Measurements from ENCODE around the gene FAM234A.
"Not testable (repeated sequence)": the region's sequence is repeated elsewhere in the genome, so short reads cannot be mapped to it uniquely, and the experiment has no call there.

The FAM234A gene

DNA sequence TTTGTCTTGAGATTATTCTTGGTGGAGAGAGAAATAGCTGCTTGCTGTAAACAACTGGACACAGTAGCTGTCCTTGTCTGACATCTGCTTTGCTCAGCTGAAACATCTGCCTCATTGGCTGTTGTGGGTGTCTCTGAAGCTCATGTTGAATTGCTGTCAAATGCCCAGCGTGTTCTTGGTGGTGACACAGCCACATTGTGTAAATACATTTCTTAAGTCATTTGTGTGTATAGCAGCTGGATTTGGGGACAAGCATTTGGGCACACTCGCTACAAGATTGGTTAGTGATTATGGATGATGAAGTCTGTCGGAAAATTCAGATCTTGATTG is 5.3 kb downstream of the FAM234A start:
- no peaks in the 10 kb centered on the region for H3K36me3 ChIP-seq (ENCODE audit: insufficient read depth, low read length)
- H3K27me3 ChIP-seq (ENCODE audit: control insufficient read depth in 1 of 2, insufficient read depth in 2 of 2, low read length in 2 of 2) = no peaks in the 10 kb centered on the region
- H3K4me1 ChIP-seq (ENCODE audit: insufficient read depth, low read length) = peaks cover 17% of the 10 kb centered on the region
- H3K9ac ChIP-seq (ENCODE audit: low read length) = no peak overlapping the region
- no peak overlapping the region for H3K27ac ChIP-seq (ENCODE audit: low read depth, low read length)
- H3K4me3 ChIP-seq (ENCODE audit: low read depth in 1 of 2, low read length in 2 of 2) = no peak overlapping the region
- H3K9me3 ChIP-seq (ENCODE audit: low read length) = no peaks in the 10 kb centered on the region

DNA sequence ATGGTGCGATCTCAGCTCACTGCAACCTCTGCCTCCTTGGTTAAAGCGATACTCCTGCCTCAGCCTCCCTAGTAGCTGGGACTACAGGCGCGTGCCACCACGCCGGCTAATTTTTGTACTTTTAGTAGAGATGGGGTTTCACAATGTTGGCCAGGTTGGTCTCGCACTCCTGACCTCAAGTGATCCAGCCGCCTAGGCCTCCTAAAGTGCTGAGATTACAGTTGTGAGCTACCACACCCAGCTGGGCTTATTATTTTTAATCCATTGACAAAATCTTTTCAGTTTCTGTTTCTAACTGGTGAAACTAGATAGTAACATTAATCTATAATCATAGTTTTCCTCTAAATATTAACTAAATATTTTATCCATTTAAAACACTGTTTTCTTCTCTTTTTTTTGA is 5.9 kb downstream of the FAM234A start:
- Histone ChIP-seq H3K4me1 (ENCODE audit: insufficient read depth, low read length) (peaks cover 14% of the 10 kb centered on the region), H3K9me3 (ENCODE audit: low read length) (no peaks in the 10 kb centered on the region), H3K27me3 (ENCODE audit: control insufficient read depth in 1 of 2, insufficient read depth in 2 of 2, low read length in 2 of 2) (no peaks in the 10 kb centered on the region), H3K4me3 (ENCODE audit: low read depth in 1 of 2, low read length in 2 of 2) (no peak overlapping the region), H3K27ac (ENCODE audit: low read depth, low read length) (no peak overlapping the region), H3K9ac (ENCODE audit: low read length) (no peak overlapping the region), H3K36me3 (ENCODE audit: insufficient read depth, low read length) (no peaks in the 10 kb centered on the region)

DNA sequence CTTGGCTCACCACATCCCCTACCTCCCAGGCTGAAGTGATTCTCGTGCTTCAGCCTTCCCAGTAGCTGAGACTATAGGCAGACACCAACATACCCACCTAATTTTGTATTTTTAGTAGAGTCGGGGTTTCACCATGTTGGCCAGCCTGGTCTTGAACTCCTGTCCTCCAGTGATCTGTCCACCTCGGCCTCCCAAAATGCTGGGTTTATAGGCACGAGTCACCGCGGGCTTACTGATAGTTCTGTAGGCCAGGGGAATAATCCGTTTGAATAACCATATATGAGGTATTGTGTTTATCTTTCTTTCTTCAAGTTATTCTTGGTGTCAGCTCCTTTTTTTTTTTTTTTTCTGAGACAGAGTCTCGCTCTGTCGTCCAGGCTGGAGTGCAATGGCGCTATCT is 7.7 kb downstream of the FAM234A start:
- H3K4me1 ChIP-seq (ENCODE audit: insufficient read depth, low read length) = peaks cover 12% of the 10 kb centered on the region
- no peaks in the 10 kb centered on the region for H3K9me3 ChIP-seq (ENCODE audit: low read length)
- no peak overlapping the region for H3K27ac ChIP-seq (ENCODE audit: low read depth, low read length)
- H3K27me3 ChIP-seq (ENCODE audit: control insufficient read depth in 1 of 2, insufficient read depth in 2 of 2, low read length in 2 of 2) = no peaks in the 10 kb centered on the region
- H3K9ac ChIP-seq (ENCODE audit: low read length) = no peak overlapping the region
- no peak overlapping the region for H3K4me3 ChIP-seq (ENCODE audit: low read depth in 1 of 2, low read length in 2 of 2)
- H3K36me3 ChIP-seq (ENCODE audit: insufficient read depth, low read length) = no peaks in the 10 kb centered on the region

DNA sequence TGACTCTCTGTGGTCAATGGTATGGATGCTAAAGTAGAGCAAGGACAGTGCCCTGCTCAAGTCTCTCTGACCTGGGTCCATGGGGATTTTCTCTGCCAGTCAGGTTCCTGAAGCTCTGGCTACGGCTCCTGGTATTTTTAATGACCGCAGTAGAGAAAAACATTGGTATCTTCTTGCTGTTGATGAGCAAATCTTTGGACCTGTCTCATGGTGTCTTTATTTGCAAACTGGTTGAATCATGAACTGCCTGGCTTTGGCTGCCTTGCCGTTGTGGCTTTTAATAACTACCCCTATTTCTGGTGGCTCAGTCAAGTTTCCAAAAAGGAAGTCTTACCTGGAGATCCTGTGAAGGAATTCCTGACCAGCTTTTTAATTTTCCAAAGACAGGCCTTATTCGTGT is 8.7 kb downstream of the FAM234A start:
- Histone ChIP-seq H3K27me3 (ENCODE audit: control insufficient read depth in 1 of 2, insufficient read depth in 2 of 2, low read length in 2 of 2) (no peaks in the 10 kb centered on the region), H3K36me3 (ENCODE audit: insufficient read depth, low read length) (no peaks in the 10 kb centered on the region), H3K9me3 (ENCODE audit: low read length) (no peaks in the 10 kb centered on the region), H3K4me1 (ENCODE audit: insufficient read depth, low read length) (peaks cover 12% of the 10 kb centered on the region), H3K9ac (ENCODE audit: low read length) (no peak overlapping the region), H3K4me3 (ENCODE audit: low read depth in 1 of 2, low read length in 2 of 2) (no peak overlapping the region), H3K27ac (ENCODE audit: low read depth, low read length) (no peak overlapping the region)

DNA sequence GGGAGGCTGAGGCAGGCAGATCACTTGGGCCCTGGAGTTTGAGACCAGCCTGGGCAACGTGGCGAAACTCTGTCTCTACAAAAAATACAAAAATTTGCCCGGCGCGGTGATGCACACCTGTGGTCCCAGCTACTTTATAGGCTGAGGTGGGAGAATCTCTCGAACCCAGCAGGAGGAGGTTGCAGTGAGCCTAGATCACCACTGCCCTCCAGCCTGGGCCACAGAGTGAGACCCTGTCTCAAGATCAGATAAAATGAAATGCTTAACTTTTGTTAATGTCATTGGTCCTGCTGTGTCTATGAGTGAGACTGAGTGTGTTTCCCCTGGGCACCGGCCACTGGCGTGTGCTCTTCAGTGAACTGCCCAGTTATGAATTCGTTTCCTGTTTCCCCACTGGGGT is 10.5 kb downstream of the FAM234A start:
- Histone ChIP-seq H3K36me3 (ENCODE audit: insufficient read depth, low read length) (peaks cover 2% of the 10 kb centered on the region), H3K4me3 (ENCODE audit: low read depth in 1 of 2, low read length in 2 of 2) (no peak overlapping the region), H3K9ac (ENCODE audit: low read length) (no peak overlapping the region), H3K9me3 (ENCODE audit: low read length) (no peaks in the 10 kb centered on the region), H3K4me1 (ENCODE audit: insufficient read depth, low read length) (peaks cover 5% of the 10 kb centered on the region), H3K27me3 (ENCODE audit: control insufficient read depth in 1 of 2, insufficient read depth in 2 of 2, low read length in 2 of 2) (no peaks in the 10 kb centered on the region), H3K27ac (ENCODE audit: low read depth, low read length) (no peak overlapping the region)

DNA sequence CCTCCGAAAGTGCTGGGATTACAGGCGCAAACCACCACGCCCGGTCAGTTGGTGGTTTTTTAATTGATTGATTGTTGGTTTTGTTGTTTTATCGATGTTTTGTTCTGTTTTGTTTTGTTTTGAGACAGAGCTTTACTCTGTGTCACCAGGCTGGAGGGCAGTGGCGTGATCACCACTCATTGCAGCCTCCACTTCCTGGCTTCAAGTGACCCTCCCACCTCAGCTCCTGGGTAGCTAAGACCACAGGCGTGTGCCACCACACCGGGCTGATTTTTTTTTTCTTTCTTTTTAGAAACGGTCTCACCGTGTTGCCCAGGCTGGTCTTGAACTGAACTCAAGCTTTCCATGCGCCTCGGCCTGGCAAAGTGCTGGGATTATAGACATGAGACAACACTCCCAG is 12.4 kb downstream of the FAM234A start:
- peaks cover 10% of the 10 kb centered on the region for H3K36me3 ChIP-seq (ENCODE audit: insufficient read depth, low read length)
- no peak overlapping the region for H3K9ac ChIP-seq (ENCODE audit: low read length)
- no peaks in the 10 kb centered on the region for H3K27me3 ChIP-seq (ENCODE audit: control insufficient read depth in 1 of 2, insufficient read depth in 2 of 2, low read length in 2 of 2)
- H3K4me1 ChIP-seq (ENCODE audit: insufficient read depth, low read length) = no peaks in the 10 kb centered on the region
- H3K4me3 ChIP-seq (ENCODE audit: low read depth in 1 of 2, low read length in 2 of 2) = no peak overlapping the region
- H3K9me3 ChIP-seq (ENCODE audit: low read length) = no peaks in the 10 kb centered on the region
- H3K27ac ChIP-seq (ENCODE audit: low read depth, low read length) = no peak overlapping the region

DNA sequence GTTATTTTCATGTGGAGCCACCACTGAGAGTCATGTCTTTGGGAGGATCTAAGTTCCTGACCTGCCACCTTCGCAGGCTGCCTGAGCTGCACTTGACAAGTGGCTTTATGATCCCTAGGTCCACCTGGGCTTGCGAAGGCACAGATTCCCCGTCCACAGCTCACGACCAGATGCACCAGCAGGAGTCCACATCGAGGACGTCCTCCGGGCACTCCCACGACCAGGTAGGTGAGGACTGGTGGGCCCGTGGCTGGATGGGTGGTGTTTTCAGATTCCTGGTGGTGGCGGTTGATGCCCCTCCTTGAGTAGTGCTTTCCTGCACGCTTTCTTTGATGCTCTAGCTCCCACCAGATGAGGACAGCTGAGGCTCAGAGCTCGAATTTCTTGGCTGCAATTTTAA is 14.8 kb downstream of the FAM234A start:
- Histone ChIP-seq H3K27ac (ENCODE audit: low read depth, low read length) (no peak overlapping the region), H3K4me1 (ENCODE audit: insufficient read depth, low read length) (no peaks in the 10 kb centered on the region), H3K9me3 (ENCODE audit: low read length) (no peaks in the 10 kb centered on the region), H3K9ac (ENCODE audit: low read length) (no peak overlapping the region), H3K36me3 (ENCODE audit: insufficient read depth, low read length) (peaks cover 19% of the 10 kb centered on the region), H3K4me3 (ENCODE audit: low read depth in 1 of 2, low read length in 2 of 2) (no peak overlapping the region), H3K27me3 (ENCODE audit: control insufficient read depth in 1 of 2, insufficient read depth in 2 of 2, low read length in 2 of 2) (no peaks in the 10 kb centered on the region)

DNA sequence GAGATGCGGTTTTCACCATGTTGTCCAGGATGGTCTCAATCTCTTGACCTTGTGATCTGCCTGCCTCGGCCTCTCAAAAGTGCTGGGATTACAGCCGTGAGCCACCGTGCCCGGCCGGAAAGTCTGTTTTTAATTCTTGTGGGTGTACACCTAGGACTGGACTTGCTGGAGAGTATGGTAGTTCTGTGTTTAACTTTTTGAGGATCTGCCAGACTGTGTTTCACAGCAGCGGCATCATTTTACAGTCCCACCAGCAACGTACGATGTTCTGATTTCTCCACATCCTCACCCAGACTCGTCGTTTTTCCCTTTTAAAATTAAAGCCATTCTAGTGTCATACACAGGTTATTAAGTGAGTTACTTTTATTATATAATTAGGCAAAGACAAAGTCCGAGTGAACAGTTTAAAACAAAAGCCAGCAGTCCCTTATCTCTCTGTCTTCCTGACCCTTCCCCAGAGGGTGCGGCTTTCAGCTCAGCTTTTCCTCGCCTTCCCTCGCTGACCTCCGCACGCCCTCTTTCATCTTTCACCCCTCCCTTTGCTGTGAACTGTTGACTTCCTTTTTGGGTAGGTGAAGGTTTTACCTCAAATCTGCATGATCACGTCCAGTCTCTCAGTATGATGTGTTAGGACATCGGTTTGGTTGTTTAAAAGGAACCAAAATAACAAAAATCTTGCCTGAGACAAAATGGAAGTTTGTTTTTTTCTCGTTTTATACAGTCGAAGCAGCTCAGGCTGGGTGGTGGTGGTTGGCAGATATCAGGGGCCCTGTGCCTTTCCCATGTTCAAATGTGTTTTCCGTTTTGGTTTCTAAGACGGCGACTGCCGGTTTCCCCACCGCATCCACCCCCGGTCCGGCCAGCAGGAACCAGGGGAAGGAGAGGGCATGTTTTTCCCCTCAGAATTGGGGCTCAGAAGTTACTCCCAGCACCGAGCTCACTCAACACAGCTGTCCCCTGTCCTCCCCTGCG is 18.0 kb downstream of the FAM234A start:
- Histone ChIP-seq H3K27ac (ENCODE audit: low read depth, low read length) (no peak overlapping the region), H3K36me3 (ENCODE audit: insufficient read depth, low read length) (peaks cover 26% of the 10 kb centered on the region), H3K4me1 (ENCODE audit: insufficient read depth, low read length) (no peaks in the 10 kb centered on the region), H3K27me3 (ENCODE audit: control insufficient read depth in 1 of 2, insufficient read depth in 2 of 2, low read length in 2 of 2) (no peaks in the 10 kb centered on the region), H3K9me3 (ENCODE audit: low read length) (no peaks in the 10 kb centered on the region), H3K4me3 (ENCODE audit: low read depth in 1 of 2, low read length in 2 of 2) (no peak overlapping the region), H3K9ac (ENCODE audit: low read length) (no peak overlapping the region)

DNA sequence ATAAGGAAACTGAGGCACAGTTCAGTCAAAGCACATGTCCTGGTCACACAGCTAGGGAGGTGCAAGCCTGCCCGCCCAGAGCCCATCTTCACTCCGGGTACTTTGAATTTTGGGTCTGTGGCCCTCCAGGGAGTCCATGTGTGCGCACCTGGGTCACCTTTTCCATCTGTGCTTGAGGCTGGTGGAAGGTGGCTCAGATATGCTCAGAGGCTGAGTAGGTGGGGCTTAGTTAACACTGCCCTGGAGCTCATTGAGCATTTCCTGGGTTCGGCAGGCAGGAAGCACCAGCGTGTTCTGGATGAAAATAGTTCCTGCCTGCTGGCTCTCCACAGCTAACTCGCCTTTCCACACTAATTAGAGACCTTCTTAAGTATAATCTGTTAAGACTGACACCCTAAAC is 19.2 kb downstream of the FAM234A start:
- H3K27ac ChIP-seq (ENCODE audit: low read depth, low read length) = no peak overlapping the region
- peaks cover 26% of the 10 kb centered on the region for H3K36me3 ChIP-seq (ENCODE audit: insufficient read depth, low read length)
- H3K9me3 ChIP-seq (ENCODE audit: low read length) = no peaks in the 10 kb centered on the region
- no peaks in the 10 kb centered on the region for H3K27me3 ChIP-seq (ENCODE audit: control insufficient read depth in 1 of 2, insufficient read depth in 2 of 2, low read length in 2 of 2)
- no peak overlapping the region for H3K9ac ChIP-seq (ENCODE audit: low read length)
- no peaks in the 10 kb centered on the region for H3K4me1 ChIP-seq (ENCODE audit: insufficient read depth, low read length)
- H3K4me3 ChIP-seq (ENCODE audit: low read depth in 1 of 2, low read length in 2 of 2) = no peak overlapping the region

DNA sequence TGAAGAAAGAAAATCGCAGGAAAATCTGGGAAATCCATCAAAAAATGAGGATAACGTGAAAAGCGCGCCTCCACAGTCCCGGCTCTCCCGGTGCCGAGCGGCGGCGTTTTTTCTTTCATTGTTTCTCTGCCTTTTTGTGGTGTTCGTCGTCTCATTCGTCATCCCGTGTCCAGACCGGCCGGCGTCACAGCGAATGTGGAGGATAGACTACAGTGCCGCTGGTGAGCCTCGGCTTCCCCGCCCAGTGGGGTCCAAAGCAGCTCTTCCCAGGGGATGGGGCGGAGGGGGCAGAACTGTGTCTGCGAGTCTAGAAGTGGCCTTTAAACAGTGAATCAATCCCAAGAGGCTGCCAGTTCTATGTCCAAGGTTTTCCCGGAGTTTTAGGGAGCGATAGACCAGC is 19.8 kb downstream of the FAM234A start:
- Histone ChIP-seq H3K9me3 (ENCODE audit: low read length) (no peaks in the 10 kb centered on the region), H3K9ac (ENCODE audit: low read length) (no peak overlapping the region), H3K4me3 (ENCODE audit: low read depth in 1 of 2, low read length in 2 of 2) (no peak overlapping the region), H3K27ac (ENCODE audit: low read depth, low read length) (no peak overlapping the region), H3K4me1 (ENCODE audit: insufficient read depth, low read length) (no peaks in the 10 kb centered on the region), H3K27me3 (ENCODE audit: control insufficient read depth in 1 of 2, insufficient read depth in 2 of 2, low read length in 2 of 2) (no peaks in the 10 kb centered on the region), H3K36me3 (ENCODE audit: insufficient read depth, low read length) (peaks cover 30% of the 10 kb centered on the region)

DNA sequence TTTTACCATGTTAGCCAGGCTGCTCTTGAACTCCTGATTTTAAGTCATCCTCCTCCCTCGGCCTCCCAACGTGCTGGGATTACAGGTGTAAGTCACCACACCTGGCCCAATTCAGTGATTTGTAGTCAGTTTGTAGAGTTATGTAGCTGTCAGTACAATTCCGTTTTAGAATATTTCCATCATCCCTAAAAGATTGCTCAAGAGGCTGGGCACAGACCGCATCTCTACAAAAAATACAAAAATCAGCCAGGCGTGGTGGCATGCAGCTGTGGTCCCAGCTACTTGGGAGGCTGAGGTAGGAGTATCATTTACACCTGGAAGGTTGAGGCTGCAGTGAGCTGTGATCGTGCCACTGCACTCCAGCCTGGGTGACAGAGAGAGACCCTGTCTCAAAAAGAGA is 20.6 kb downstream of the FAM234A start:
- Histone ChIP-seq H3K9ac (ENCODE audit: low read length) (no peak overlapping the region), H3K9me3 (ENCODE audit: low read length) (no peaks in the 10 kb centered on the region), H3K27me3 (ENCODE audit: control insufficient read depth in 1 of 2, insufficient read depth in 2 of 2, low read length in 2 of 2) (no peaks in the 10 kb centered on the region), H3K27ac (ENCODE audit: low read depth, low read length) (no peak overlapping the region), H3K4me3 (ENCODE audit: low read depth in 1 of 2, low read length in 2 of 2) (no peak overlapping the region), H3K4me1 (ENCODE audit: insufficient read depth, low read length) (no peaks in the 10 kb centered on the region), H3K36me3 (ENCODE audit: insufficient read depth, low read length) (peaks cover 35% of the 10 kb centered on the region)

DNA sequence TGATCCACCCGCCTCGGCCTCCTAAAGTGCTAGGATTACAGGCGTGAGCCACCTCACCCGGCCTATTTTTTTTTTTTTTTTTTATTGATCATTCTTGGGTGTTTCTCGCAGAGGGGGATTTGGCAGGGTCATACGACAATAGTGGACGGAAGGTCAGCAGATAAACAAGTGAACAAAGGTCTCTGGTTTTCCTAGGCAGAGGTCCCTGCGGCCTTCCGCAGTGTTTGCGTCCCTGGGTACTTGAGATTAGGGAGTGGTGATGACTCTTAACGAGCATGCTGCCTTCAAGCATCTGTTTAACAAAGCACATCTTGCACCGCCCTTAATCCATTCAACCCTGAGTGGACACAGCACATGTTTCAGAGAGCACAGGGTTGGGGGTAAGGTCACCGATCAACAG is 23.5 kb downstream of the FAM234A start:
- H3K4me3 ChIP-seq (ENCODE audit: low read depth in 1 of 2, low read length in 2 of 2); H3K27me3 ChIP-seq (ENCODE audit: control insufficient read depth in 1 of 2, insufficient read depth in 2 of 2, low read length in 2 of 2); H3K27ac ChIP-seq (ENCODE audit: low read depth, low read length); H3K9ac ChIP-seq (ENCODE audit: low read length); H3K9me3 ChIP-seq (ENCODE audit: low read length); H3K4me1 ChIP-seq (ENCODE audit: insufficient read depth, low read length): not testable (repeated sequence)
- peaks cover 54% of the 10 kb centered on the region for H3K36me3 ChIP-seq (ENCODE audit: insufficient read depth, low read length)
